Measurements from ENCODE around the gene PCLO.

GRCh38 chr7:82851121-82851520 is 311.6 kb downstream of the PCLO start:
- TF ChIP-seq CTCF (IDR thresholded peaks at IDR 0.05), result no peak
- TF ChIP-seq POLR2A (IDR thresholded peaks at IDR 0.05), result no peak
